NCI-H345 (cell line): Measurements from ENCODE around the gene AKR1B1.
"Not testable (repeated sequence)": the region's sequence is repeated elsewhere in the genome, so short reads cannot be mapped to it uniquely, and the experiment has no call there.

ENCODE experiments used
- DNase-seq: peaks from one replicate; lab custom pipeline; 2025; lab: John Stamatoyannopoulos, UW

Gene AKR1B1

DNA sequence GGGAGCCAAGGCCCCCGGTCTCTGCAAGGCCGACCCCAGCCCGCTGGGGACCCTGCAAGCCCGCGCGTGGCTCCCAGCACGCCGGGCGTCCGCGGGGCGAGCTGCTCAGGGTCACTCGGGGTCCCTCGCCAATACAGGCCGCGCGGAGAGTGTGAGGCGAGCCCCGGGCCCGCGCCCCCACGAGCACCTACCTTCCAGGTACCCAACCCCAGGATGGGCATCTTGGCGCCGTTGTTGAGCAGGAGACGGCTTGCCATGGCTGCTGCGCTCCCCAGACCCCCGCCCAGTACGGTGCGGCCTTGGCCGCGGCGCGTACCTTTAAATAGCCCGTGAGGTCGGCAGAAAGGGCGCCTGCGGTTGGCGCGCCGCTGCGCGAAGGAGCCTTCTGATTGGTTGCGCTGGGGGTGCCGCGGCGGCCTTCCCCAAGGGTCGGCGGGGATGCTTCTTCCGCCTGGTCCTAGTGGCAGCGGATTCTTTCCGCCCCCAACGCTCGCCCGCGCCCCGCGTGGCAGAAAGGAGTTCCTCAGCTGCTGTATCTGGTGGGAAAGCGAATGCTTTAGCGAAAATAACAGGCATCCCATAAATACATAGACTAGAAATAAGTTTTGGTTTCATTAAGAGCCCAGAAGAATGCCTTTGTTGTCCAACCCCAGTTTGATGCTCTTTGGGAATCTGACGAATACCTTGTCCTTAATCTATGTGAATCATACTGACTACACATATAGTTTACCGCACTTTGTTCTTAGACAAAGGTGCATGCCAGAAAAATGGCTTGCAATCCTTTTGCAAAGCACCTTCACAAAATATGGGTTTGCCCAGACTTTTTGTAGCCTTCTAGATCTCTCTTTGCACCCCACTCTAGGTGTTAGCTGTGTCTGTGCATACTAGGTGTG, at the start of gene AKR1B1:
Gene AKR1B1, minus strand, starts transcription at position 295 of the 893 bp plus-strand sequence. Its CDS starts 38 bp downstream, at position 257.
- DNase-seq: peak; percentile 94

GRCh38 chr7:134505856-134506255, 47.0 kb upstream of the AKR1B1 start:
- DNase-seq: no peak

- DNase-seq: no peak
Observed at GRCh38 chr7:134504660-134505164, 45.8 kb upstream of the AKR1B1 start.

GRCh38 chr7:134502463-134503371, 43.8 kb upstream of the AKR1B1 start:
- DNase-seq: no peak

DNA sequence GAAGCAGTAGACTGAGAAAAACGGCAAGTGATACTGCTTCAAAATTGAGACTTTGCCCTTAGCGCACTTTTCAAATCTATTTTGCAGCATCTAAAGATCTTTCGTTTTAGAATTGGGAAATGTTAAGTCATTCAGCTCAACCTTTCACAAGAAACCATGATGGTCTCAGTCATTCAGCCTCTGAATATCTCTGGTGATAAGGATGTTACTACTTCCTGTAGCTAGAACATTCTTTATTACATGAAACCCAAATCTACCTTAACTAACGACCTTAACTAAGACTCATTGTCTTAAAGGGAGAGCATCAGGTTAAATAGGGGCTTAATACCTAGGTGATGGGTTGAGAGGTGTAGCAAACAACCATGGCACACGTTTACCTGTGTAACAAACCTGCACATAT, 42.1 kb upstream of the AKR1B1 start:
- DNase-seq: no peak

DNA sequence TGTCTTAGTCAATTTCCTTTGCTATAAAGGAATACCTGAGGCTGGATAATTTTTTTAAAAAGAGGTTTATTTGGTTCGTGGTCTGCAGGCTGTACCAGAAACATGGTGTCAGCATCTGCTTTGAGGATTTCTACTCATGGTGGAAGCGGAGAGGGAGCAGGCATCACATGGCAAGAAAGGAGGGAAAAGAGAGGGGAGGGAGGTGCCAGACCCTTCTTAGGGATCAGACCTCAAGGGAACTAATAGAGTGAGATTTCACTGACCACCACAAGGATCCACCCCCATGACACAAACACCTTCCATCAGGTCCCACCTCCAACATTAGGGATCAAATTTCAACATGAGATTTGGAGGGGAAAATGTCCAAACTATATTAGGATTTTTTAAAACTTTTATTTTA, 41.5 kb upstream of the AKR1B1 start:
- DNase-seq: no peak

GRCh38 chr7:134495546-134495945, 36.6 kb upstream of the AKR1B1 start:
- DNase-seq: no peak

DNA sequence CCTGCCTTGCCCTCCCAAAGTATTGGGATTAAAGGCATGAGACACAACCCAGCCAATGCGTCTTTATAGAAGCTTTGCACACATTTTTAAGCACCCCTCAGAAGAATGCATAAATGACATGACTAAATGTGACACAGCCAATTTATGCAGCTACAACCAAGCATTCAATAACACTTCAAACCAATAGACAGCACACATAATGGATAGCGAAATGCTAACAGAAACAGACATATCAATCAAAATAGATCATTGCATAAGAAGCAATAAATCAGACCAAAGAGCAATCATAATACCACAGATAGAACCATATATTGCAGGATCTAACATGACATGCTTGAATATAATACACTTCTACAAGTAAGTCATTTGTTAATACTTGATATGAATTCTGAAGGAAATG, 34.2 kb upstream of the AKR1B1 start:
- DNase-seq: no peak

GRCh38 chr7:134487721-134488120, 28.8 kb upstream of the AKR1B1 start:
- DNase-seq: not testable (repeated sequence)

DNA sequence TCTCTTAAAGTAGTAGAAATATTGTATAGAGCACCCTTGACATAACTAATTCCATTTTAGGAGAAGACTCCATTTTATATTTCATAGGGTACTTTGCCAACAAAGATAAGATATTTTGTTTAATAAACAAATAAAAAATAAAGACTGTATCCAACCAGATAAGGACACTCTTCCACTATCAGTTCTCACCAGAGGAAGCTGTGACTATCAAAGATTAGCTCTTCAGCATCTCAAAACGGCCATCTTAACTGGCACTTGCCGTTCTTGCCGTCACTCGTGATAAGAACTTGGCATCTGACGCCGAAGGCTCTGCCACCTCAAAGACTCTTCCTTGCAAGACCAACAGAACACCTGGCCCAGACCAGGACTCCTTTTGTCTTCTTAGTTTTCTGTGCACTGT, 26.3 kb upstream of the AKR1B1 start:
- DNase-seq: no peak

DNA sequence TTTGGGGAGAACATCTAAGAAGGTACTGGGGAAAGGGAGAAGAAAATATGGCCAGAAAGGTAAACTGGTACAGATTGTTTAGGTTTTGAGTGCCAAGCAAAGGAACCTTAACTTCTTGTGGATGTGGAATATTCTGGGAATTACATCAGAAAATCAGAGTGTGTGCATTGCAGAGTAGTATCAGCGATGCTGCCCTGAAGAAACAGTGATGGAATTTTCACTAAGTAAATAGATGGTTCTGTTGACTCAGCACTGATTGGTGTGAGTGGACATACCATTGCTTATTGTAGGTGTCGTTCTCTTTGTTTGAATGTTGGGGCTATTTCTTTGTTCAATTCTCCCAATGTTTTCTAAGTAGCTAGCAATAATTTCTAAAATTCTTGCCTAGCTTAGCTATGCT, 24.4 kb upstream of the AKR1B1 start:
- DNase-seq: no peak

DNA sequence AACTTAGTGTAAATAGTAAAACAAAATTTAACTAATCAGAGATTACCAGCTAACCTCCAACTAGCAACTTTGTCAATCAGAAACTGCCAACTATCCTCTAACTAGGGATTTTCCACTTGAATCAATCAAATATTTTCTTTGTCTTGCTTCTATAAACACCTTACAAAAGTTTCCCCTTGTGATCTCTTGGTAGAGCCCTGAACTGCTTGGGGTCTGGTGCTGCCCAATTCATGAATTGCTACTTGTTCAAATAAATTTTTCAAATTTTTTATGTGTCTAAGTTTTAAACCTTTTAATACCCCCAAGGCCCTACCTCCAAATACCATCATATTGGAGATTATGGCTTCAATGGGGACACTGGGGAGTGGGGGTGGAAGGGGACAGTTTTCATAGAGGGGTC, 24.0 kb upstream of the AKR1B1 start:
- no peak for DNase-seq

DNA sequence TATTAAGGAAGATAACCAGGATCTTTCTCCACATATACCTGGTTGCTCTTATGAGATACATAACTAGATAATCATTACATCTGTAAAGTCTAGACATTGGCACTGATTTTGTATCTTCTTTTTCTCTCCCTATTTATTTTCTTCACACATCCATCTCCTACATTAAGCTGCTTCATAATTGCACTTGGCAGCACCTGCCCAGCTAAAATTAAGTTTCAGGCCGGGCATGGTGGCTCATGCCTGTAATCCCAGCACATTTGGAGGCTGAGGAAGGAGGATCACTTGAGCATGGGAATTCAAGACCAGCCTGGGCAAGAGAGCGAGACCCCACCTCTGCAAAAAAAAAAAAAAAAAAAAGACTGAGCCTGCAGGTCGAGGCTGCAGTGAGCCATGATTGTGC, 22.3 kb upstream of the AKR1B1 start:
- no peak for DNase-seq

- DNase-seq: no peak
Observed at GRCh38 chr7:134480730-134481129, 21.8 kb upstream of the AKR1B1 start.

GRCh38 chr7:134480202-134480601, 21.3 kb upstream of the AKR1B1 start:
- DNase-seq: no peak

- DNase-seq: no peak
Observed at GRCh38 chr7:134478707-134479106, 19.8 kb upstream of the AKR1B1 start.

GRCh38 chr7:134477954-134478353, 19.1 kb upstream of the AKR1B1 start:
- DNase-seq: no peak

GRCh38 chr7:134476044-134476443, 17.1 kb upstream of the AKR1B1 start:
- no peak for DNase-seq

DNA sequence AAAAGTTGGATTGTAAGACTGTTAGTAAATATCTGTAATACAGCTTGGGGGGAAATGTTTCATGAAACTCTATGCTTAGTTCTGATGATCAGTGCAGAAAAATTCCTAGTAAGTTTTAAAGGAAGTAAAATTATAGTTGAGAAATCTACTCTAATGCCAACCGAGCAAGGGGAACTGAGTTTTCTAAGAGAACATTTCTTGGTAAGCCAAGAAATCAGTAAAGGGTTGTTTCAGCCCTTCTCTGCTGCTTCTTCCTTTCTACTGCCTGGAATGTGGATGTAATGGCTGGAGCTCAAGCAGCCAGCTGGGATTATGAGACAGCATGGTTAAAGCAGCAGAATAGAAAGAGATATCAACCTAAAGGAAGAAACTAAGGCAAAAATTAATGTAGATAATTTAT, 15.9 kb upstream of the AKR1B1 start:
- DNase-seq: no peak

GRCh38 chr7:134473861-134474291, 15.0 kb upstream of the AKR1B1 start:
- no peak for DNase-seq

DNA sequence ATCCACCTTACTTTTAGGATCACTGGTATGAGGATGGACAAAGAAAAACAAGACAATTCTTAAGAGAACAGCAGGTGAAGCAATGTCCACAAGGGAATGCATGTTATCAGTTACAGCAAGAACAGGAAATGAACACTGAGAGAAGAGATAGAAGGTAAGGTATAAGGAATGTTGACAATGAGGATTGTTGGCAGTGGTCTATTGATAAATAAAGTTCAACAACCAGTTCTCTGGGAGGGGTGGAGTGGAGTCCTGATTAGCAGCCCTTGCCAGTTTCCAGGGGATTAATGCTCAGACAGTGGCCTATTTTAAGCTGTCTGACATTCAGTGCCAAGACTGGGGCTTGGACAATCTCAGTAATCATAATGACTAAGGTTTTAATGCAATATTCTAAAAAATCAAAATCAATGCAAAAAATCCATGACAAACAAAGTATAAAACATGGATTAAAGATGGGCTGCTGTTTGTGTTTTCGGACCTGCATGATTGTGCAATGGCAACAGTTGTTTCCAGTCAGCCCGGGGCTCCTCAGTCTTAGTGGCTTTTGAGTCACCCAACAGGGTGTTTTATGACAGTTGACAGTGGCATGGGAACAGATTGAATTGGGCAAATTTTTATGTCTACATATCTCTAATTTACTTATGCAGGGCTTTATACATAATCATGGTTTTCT, 13.8 kb upstream of the AKR1B1 start:
- no peak for DNase-seq

- no peak for DNase-seq
Observed at GRCh38 chr7:134470864-134471263, 12.0 kb upstream of the AKR1B1 start.
